ENCODE data around the gene CTR9. TPM values are rescaled to one million over a fixed set of nuclear protein-coding genes. Genes with fewer than 3 reads are reported as not detected.

The CTR9 gene
- total RNA-seq, 4 donors from 2014 or later, result 20.9 to 28.8 (median 23.7) TPM

DNA sequence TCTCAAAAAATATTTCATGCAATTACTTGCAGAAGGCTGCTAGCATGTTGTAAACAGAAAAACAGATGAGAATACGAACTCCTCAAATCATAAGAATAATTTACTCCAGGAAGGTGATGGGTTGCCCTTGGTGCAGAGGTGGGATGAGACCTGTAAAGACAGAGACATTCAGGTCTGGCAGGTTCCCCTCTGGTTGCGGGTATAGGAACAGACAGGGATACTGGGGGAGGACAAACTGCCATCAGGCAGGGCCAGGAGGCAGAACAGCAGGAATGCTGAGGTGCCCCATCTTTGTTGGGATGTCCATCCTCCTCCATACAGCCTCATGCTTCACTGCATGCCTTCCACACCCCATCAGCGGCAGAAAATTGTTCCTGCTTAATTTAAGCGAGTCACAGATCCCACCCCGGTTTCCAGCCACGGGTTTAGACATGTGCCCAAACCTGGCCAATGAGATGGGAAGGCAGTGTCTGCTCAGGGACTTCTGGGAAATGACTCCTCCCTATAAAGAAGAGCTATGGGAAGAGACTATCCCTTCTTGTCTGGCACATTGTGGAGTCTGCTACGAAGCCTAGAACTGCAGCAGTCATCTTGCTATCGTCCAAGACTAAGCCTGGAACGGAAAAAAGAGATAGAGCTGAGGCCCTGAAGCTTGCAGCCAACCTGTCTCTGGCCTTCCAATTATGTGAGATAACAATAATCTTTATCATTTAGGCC is 34.3 kb upstream of the CTR9 start:
- no peak for ATAC-seq (ENCODE audit: low FRiP score)
- no peak for DNase-seq (ENCODE audit: low spot score)
- TF ChIP-seq, protein P1, sequence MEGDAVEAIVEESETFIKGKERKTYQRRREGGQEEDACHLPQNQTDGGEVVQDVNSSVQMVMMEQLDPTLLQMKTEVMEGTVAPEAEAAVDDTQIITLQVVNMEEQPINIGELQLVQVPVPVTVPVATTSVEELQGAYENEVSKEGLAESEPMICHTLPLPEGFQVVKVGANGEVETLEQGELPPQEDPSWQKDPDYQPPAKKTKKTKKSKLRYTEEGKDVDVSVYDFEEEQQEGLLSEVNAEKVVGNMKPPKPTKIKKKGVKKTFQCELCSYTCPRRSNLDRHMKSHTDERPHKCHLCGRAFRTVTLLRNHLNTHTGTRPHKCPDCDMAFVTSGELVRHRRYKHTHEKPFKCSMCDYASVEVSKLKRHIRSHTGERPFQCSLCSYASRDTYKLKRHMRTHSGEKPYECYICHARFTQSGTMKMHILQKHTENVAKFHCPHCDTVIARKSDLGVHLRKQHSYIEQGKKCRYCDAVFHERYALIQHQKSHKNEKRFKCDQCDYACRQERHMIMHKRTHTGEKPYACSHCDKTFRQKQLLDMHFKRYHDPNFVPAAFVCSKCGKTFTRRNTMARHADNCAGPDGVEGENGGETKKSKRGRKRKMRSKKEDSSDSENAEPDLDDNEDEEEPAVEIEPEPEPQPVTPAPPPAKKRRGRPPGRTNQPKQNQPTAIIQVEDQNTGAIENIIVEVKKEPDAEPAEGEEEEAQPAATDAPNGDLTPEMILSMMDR (IDR thresholded peaks at IDR 0.05), result no peak

DNA sequence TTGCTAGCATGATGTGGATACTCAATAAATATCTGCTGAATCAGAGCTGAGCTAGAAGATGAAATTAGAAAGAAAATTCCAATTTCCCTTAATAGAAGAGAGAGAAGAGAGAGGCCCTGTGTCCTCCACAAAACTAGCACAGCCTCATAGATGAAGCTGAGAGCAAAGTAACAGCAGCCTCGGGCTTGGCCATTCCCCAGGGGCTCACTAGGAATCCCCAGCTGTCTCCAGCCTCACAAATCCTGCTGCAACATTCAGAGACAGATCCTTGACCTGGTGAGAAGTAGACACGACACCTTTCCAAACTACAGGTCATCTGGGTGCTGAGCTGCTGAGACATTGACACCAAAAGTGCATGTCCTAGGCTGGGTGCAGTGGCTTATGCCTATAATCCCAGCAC is 31.4 kb upstream of the CTR9 start:
- no peak for ATAC-seq (ENCODE audit: low FRiP score)
- no peak for DNase-seq (ENCODE audit: low spot score)
- TF ChIP-seq, protein P1 (IDR thresholded peaks at IDR 0.05), result no peak

DNA sequence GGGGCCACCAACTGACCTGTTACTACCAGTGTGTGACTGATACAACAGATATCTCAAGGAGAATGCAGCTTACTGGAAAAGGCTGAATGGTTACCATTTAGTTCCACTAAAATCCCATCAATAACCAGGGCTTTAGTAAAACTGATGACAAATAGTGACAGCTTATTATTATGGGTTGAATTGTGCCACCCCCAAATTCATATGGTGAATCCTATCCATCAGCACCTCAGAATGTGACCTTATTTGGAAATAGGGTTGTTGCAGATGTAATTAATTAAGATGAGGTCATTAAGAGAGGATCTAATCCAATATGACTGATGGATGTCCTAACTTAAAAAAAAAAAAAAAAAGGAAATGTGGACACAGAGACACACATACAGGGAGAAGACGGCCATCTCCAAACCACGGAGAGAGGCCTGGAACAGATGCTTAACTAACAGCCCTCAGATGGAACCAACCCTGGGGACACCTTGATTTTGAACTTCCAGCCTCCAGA is 30.1 kb upstream of the CTR9 start:
- DNase-seq (ENCODE audit: low spot score) (no peak), ATAC-seq (ENCODE audit: low FRiP score) (no peak)
- TF ChIP-seq, protein P1 (IDR thresholded peaks at IDR 0.05), result no peak

DNA sequence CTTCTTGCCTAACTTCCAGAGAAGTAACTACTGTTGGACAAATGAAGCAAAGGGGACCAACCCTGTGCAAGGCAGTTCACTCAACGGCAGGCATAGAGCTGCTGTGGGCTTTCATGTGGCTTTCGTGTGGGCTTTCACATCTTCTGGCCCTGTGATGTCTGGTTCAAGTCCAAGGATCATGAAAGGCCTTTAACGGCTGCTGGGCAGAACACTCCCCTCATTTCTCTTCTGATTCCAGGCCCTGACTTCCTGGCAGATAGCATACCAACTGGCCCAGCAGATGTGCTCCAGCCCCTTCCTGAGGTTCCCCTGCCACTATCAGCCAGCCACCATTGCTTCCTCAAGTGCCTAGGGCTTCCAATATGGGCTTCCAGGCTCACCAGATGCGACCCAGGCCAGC is 28.7 kb upstream of the CTR9 start:
- ATAC-seq (ENCODE audit: low FRiP score) (no peak), DNase-seq (ENCODE audit: low spot score) (no peak)
- TF ChIP-seq, protein P1 (IDR thresholded peaks at IDR 0.05), result no peak

DNA sequence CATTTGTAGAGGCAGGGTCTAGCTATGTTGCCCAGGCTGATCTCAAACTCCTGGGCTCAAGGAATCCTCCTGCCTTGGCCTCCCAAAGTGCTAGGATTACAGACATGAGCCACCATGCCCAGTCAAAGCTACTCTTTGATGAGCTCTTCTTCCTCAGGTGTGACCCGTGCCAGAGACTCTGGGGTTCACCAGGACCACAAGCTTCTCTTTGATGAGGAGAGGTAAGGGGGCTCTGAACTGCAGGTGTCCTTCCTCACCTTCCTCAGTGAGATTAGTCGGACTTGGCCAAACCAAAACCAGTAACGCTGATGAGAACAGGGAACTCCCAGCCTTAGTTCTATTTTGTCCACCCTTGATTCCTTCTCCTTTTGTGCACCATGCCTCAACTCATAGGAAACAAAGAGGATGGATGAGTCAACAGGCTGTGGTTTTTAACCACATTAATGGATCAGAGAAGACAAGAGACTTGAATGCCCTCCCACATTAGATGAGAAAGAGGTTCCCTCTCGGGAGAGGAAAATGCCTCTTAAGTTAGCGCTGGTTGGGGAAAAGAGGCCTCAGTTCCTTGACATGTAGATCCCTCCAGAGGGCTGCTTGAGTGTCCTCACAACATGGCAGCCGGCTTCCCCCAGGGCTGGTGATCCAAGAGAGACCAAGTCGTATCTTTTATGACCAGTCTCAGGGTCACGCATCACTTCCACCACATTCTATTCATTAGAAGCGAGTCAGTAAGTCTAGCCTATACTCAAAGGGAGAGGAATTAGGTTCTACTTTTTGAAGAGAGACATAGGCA is 25.7 kb upstream of the CTR9 start:
- no peak for ATAC-seq (ENCODE audit: low FRiP score)
- TF ChIP-seq, protein P1 (IDR thresholded peaks at IDR 0.05), result no peak
- no peak for DNase-seq (ENCODE audit: low spot score)

DNA sequence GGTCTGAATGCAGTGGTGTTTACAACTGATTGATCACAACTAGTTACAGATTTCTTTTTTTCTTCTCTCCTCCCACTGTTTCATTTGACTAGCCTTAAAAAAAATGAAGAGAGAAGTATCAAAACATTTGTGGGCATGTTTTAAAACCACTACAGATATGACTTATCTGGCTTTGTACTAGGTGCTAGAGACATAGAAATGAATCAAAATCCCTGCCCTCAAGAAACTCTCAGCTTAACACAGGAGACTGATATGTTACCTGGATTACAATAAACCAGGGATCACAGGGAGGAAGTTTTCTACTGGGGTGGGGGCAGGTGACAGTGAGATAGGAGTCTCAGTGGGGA is 25.2 kb upstream of the CTR9 start:
- ATAC-seq (ENCODE audit: low FRiP score) (no peak), DNase-seq (ENCODE audit: low spot score) (no peak)
- TF ChIP-seq, protein P1 (IDR thresholded peaks at IDR 0.05), result no peak

All from omental fat pad (tissue), 4 donors.